NCI-H1694 treated with DMSO at 0.1 percent for 48 hours (cell line): Measurements from ENCODE around the gene YOD1.

Source experiments
- DNase-seq: peaks from one replicate; lab custom pipeline; 2025; lab: John Stamatoyannopoulos, UW

YOD1 gene

GRCh38 chr1:207072233-207072632 lies 21.2 kb upstream of the YOD1 start:
- DNase-seq = no peak

GRCh38 chr1:207071426-207071825 lies 20.4 kb upstream of the YOD1 start:
- DNase-seq = no peak

GRCh38 chr1:207070811-207071210 lies 19.8 kb upstream of the YOD1 start:
- no peak for DNase-seq

- DNase-seq = no peak
Measured at GRCh38 chr1:207069858-207070506, 19.0 kb upstream of the YOD1 start.

GRCh38 chr1:207069061-207069460 lies 18.1 kb upstream of the YOD1 start:
- DNase-seq = no peak

GRCh38 chr1:207067665-207068064 lies 16.7 kb upstream of the YOD1 start:
- DNase-seq = no peak

GRCh38 chr1:207067185-207067584 lies 16.2 kb upstream of the YOD1 start:
- no peak for DNase-seq

- DNase-seq = no peak
Measured at GRCh38 chr1:207064561-207064960, 13.6 kb upstream of the YOD1 start.

GRCh38 chr1:207063014-207063413 lies 12.0 kb upstream of the YOD1 start:
- no peak for DNase-seq

- DNase-seq = no peak
Measured at GRCh38 chr1:207062058-207062457, 11.1 kb upstream of the YOD1 start.

- no peak for DNase-seq
Measured at GRCh38 chr1:207060596-207060995, 9.6 kb upstream of the YOD1 start.

- DNase-seq = no peak
Measured at GRCh38 chr1:207059881-207060280, 8.9 kb upstream of the YOD1 start.

GRCh38 chr1:207058878-207059867 lies 8.2 kb upstream of the YOD1 start:
- DNase-seq = no peak

GRCh38 chr1:207058252-207058651 lies 7.2 kb upstream of the YOD1 start:
- DNase-seq = no peak

GRCh38 chr1:207056673-207057072 lies 5.7 kb upstream of the YOD1 start:
- DNase-seq = no peak

GRCh38 chr1:207055386-207056001 lies 4.5 kb upstream of the YOD1 start:
- no peak for DNase-seq

- DNase-seq = no peak
Measured at GRCh38 chr1:207054491-207054890, 3.5 kb upstream of the YOD1 start.

- DNase-seq = peak; percentile 65
Measured at GRCh38 chr1:207052911-207053769, 2.1 kb upstream of the YOD1 start, which contains the start of gene PFKFB2. Gene PFKFB2 (plus strand): TSS chr1:207053275. CDS start chr1:207054718, 1,443 bp downstream.

- peak; percentile 56 for DNase-seq
Measured at GRCh38 chr1:207050480-207051190, 373 bp downstream of the YOD1 start.

- no peak for DNase-seq
Measured at GRCh38 chr1:207049974-207050391, 1.0 kb downstream of the YOD1 start.

- DNase-seq = no peak
Measured at GRCh38 chr1:207049514-207049913, 1.5 kb downstream of the YOD1 start.
